Measurements from ENCODE around the gene GYPC.

GYPC gene

GRCh38 chr2:126656431-126657147 is 631 bp downstream of the GYPC start:
- peak overlapping the region; percentile 66 for H3K4me3 ChIP-seq (ENCODE audit: control insufficient read depth, low read depth, low read length)
- DNase-seq (ENCODE audit: low read depth): no peak
- TF ChIP-seq, protein P1, sequence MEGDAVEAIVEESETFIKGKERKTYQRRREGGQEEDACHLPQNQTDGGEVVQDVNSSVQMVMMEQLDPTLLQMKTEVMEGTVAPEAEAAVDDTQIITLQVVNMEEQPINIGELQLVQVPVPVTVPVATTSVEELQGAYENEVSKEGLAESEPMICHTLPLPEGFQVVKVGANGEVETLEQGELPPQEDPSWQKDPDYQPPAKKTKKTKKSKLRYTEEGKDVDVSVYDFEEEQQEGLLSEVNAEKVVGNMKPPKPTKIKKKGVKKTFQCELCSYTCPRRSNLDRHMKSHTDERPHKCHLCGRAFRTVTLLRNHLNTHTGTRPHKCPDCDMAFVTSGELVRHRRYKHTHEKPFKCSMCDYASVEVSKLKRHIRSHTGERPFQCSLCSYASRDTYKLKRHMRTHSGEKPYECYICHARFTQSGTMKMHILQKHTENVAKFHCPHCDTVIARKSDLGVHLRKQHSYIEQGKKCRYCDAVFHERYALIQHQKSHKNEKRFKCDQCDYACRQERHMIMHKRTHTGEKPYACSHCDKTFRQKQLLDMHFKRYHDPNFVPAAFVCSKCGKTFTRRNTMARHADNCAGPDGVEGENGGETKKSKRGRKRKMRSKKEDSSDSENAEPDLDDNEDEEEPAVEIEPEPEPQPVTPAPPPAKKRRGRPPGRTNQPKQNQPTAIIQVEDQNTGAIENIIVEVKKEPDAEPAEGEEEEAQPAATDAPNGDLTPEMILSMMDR (IDR thresholded peaks at IDR 0.05; ENCODE audit: control insufficient read depth, insufficient read depth, low read depth, low read length, missing control alignments): no peak

GRCh38 chr2:126657148-126657635 is 1.2 kb downstream of the GYPC start:
- DNase-seq (ENCODE audit: low read depth): peak; percentile 90
- H3K4me3 ChIP-seq (ENCODE audit: control insufficient read depth, low read depth, low read length): peak overlapping the region; percentile 66
- TF ChIP-seq, protein P1 (IDR thresholded peaks at IDR 0.05; ENCODE audit: control insufficient read depth, insufficient read depth, low read depth, low read length, missing control alignments): no peak

DNA sequence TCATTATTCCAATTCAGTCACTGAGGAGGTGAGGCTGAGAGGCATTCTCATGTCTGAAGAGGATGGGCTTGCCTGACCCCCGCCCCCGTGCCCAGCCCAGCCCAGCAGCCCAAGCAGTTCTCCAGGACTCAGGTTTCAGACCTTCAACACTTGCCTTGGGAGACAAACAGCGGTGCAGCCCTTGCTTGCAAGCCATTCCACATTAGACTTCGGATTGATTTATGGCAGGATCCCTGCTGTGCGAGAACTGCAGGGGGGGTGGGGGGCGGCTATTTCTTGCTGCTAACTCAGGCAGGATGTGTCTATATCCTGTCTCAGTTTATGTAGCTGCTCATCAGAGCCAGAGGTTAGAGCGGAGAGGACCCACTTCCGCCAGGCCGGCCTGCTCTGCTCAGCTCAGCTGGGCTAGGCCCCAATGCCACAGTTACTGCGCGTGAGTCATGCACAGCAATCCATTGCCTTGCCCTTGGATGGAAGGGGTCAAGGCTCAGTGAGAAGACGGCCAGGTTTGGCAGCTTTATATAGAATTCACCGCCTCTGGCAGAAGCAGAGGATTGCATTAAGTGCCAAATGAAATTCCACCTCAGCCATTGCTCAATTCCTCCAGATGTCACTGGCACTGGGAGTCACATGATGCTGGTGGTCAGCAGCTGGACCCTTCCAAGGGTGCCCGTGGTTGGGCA is 1.8 kb downstream of the GYPC start:
- TF ChIP-seq, protein P1 (IDR thresholded peaks at IDR 0.05; ENCODE audit: control insufficient read depth, insufficient read depth, low read depth, low read length, missing control alignments): peak; percentile 19
- H3K4me3 ChIP-seq (ENCODE audit: control insufficient read depth, low read depth, low read length): peak overlapping the region; percentile 66
- peak; percentile 99 for DNase-seq (ENCODE audit: low read depth)

- no peak for DNase-seq (ENCODE audit: low read depth)
- TF ChIP-seq, protein P1 (IDR thresholded peaks at IDR 0.05; ENCODE audit: control insufficient read depth, insufficient read depth, low read depth, low read length, missing control alignments): no peak
- no peak overlapping the region for H3K4me3 ChIP-seq (ENCODE audit: control insufficient read depth, low read depth, low read length)
Measured at GRCh38 chr2:126658319-126658904, 2.5 kb downstream of the GYPC start.

DNA sequence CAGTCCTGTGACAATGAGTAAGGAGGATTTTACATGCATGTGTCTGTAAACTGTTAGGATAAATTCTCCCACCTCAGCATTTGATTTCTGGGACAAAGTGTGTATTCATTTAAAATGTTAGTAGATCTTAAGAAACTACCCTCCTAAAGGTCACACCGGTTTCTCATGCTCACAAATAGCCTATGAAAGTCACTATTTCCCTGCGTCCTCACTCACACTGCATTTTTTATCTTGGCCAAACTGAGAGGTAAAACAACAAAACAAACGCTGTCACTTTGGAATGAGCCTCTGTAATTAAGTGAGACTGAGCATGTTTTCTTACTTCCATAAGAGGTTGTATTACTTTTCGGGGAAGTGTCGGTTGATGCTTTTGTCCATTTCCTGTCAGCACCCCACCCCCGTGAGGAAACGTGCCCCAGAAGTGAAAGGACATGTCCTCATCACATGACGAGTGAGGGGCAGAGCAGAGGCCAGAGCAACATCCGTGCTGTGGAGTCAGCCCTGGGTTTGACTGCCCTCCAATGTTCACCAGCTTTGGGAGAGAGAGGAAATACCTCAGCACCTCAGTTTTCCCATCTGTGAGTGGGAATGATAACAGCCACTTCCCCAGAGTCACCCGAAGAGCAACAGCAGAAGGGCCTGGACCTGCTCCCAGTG is 3.1 kb downstream of the GYPC start:
- TF ChIP-seq, protein P1 (IDR thresholded peaks at IDR 0.05; ENCODE audit: control insufficient read depth, insufficient read depth, low read depth, low read length, missing control alignments): no peak
- no peak overlapping the region for H3K4me3 ChIP-seq (ENCODE audit: control insufficient read depth, low read depth, low read length)

More for the DNA sequence above, 3.1 kb downstream of the GYPC start:
- DNase-seq (ENCODE audit: low read depth): no peak

All from AG09309 (cell line).